HG03095 (cell line): ENCODE data around the gene PPP2R2D.

Experiments
- ATAC-seq: cut with Tn5 transposase; IDR thresholded peaks from one replicate; pipeline ENCODE4 v1.9.1; 2021; ENCODE audit warnings: moderate library complexity; ENCODE audit not compliant: unreplicated experiment

Gene PPP2R2D

DNA sequence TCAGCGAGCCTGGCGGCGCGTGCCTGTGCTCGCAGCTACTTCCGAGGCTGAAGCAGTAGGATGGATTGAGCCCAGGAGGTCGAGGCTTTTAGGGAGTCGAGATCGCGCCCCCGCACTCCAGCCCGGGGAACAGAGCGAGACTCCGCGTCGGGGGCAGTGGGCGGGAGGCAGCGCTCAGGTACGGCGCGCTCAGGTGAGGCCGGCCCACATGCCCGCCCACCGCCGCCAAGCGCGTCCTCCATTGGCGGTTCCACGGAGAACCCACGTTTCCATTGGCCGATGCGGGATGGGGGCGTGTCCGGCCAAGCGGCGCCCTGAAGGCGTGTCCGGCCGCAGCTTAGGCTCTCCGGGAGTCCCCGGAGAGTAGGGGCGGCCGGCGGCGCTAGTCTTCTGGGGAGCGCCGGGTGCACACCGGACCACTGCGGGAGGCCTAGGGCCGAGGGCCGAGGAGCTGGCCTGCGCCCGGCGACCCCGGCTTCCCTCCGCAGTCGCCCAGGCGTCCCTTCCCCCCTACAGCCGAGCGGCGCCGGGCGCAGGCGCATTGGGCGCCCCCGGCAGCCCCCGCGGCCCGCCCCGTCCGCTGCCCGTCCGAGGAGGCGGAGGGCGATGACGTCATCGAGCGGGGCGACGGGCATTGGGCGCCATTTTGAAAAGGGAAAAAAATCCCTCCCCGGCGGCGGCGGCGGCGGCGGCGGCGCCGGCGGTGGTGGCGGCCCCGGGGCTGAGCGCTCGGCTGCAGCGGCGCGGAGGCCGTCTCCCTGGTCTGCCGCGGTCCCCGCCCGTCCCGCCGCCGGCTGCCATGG lies at the start of gene PPP2R2D:
PPP2R2D (plus strand) TSS at position 659 of the 803 bp plus-strand sequence; CDS start at position 800, 141 bp downstream.
- peak; percentile 87 for ATAC-seq

- ATAC-seq = no peak
These were observed 49.5 kb upstream of the PPP2R2D start for GRCh38 chr10:131851346-131851745.

DNA sequence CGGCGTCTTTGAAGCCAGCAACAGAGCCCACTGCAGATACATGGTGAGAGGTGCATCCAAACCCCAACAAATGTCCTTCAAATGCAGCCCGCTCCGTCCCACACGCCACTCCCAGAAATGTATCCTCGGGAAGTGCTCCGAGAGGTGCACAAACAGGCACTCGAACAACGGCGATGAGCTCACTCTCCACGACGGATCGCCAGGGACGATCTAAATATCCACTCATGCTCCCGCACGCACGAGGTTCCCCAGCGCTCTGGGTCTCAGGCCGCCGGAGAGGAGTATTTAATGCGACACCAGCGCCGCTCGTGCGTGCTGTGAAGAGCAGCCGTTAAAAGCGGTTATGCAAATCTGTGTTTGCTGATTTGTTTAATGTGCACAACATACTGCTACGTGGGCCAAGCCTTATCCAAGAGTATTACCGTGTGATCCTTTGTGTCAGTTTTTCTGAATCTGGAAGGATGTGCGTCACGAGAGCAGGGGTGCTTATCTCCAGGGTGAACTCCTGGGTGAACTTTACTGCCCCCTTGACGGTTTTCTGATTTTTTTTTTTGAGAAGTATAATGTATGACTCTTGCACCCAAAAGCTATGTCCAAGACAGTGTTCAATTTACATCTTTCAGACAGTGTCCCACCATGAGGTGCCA lies 48.5 kb upstream of the PPP2R2D start:
- ATAC-seq = no peak

GRCh38 chr10:131852823-131853609 lies 47.8 kb upstream of the PPP2R2D start:
- no peak for ATAC-seq

- no peak for ATAC-seq
These were observed 47.2 kb upstream of the PPP2R2D start for GRCh38 chr10:131853610-131853964.

DNA sequence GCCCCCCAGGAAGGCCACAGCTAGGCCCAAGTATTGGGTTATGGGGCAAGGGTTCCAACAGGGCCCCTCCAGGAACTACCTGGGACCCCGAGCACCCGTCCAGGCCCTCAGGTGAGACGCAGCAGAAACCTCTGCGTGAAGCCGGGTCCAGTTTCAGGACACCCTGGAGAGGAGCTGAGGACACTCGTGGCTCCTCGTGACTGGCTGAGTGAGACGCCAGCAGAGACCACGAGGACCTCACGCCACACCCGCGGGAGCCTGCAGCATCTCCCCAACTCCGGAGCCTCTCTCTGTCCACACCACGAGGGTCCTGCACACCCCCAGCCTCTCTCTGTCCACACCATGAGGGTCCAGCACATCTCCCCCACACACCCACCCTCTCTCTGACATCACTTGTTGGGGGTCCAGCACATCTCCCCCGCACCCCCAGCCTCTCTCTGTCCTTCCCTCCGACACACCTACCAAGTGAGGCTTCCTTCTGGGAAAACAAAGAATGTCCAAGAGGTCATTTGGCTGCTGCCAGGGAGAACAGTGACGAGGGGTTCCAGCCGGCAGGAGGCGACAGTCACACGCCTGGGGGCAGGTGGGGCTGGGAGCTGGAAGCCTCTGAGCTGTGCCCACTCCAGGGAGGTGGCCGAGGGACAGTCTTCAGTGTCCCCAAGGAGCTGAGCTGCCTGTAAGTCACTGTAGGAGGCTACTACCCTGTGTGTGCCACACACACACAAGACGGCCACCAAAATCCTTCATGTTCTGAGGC lies 46.1 kb upstream of the PPP2R2D start:
- ATAC-seq = no peak

DNA sequence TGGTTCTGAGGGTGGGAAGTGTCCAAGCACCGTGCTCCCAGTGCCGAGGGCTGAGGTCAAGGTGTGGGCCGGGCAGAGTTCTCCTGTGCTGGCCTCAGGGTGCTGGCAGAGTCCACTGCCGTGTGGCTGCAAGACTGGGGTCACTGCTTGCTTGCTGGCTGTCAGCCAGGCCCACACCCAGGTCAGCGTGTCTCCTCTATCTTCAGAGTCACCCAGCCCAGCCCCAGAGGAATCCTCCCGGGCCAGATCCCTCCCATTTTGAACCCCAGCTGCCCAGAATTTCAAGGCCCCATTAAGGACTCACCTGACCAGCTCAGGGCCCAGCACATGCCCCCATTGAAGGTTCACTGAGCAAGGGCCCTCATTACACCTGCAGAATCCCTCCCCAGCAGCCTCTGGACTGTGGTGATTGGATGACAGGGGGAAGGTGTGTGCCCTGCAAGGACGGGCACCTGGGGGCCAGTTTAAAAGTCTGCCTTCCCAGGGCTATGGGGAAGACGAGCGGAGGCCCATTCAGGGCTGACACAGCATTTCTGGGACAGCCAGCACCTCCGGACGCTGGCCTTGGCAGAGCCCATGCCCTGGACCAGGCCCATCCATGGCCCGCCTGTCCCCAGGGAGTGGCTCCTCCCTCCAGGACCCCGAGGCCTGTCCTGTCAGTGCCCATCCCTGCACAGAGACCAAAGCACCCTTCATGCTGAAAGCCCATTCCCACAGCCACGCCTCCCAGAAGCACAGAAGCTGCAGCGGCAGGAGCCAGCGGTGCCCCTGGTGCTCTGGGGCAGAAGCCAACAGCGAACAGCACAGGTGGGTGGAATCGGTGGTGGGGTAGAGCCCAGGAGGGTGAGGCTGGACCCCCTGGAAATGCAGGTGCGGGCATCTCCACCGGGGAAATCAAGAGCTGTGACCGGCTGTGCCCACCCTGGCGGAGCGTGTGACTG lies 45.1 kb upstream of the PPP2R2D start:
- ATAC-seq = no peak

- ATAC-seq = no peak
These were observed 44.2 kb upstream of the PPP2R2D start for GRCh38 chr10:131856441-131857094.

DNA sequence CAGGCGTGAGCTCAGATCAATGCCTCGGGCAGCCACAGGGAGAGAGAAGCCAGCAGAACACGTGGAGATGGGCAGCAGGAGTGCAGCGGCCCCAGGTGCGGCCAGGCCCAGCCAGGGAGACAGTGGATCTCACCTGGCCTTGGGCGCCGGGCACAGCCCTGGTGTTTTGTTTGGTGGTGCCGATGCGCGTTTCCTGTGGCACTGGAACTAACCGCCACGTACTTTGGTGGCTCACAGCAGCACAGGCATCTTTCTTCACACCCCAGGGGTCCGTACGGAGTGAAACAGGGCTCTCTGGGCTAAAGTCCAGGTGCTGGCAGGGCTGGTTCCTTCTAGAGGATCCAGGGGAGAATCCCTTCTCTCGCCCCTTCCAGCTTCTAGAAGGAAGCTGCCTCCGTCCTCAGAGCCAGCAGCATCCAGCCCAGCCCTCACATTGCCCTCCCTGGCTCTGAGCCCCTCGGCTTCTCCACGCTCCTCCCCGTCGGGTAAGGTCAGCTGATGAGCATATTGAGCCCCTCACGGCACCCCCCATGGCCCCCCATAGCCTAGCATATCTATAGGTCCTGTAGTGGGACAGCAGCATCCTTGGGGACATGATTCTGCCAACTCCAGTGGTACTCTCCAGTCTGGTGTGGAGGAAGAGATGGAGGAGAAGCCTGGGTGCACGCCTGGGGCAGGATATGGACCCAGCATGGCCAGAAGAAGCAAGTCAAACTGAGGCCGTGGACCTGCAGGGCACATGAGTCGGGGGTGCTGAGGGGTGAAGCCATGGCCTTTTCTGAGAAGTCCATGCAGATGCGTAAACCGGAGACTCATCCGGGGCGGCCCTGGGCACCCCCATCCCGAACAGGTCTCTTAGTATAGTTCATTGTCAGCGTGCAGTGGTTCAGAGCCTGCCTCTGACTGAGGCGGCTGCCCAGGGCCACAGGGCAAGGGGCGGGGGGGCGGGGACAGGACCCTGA lies 43.4 kb upstream of the PPP2R2D start:
- no peak for ATAC-seq

- ATAC-seq = no peak
These were observed 42.7 kb upstream of the PPP2R2D start for GRCh38 chr10:131858118-131858515.

- ATAC-seq = no peak
These were observed 42.0 kb upstream of the PPP2R2D start for GRCh38 chr10:131858583-131859340.

- no peak for ATAC-seq
These were observed 41.3 kb upstream of the PPP2R2D start for GRCh38 chr10:131859341-131860020.

GRCh38 chr10:131860311-131860710 lies 40.5 kb upstream of the PPP2R2D start:
- no peak for ATAC-seq

GRCh38 chr10:131860806-131861440 lies 39.9 kb upstream of the PPP2R2D start:
- ATAC-seq = no peak

GRCh38 chr10:131862548-131862947 lies 38.3 kb upstream of the PPP2R2D start:
- no peak for ATAC-seq

GRCh38 chr10:131865223-131865917 lies 35.4 kb upstream of the PPP2R2D start:
- no peak for ATAC-seq
